ENCODE data around the gene ARFIP2. TPM values are rescaled to one million over a fixed set of nuclear protein-coding genes. Genes with fewer than 3 reads are reported as not detected.
A peak's percentile ranks its signal among the peaks of the same experiment; 100 is the strongest.

The ARFIP2 gene
- total RNA-seq, 1 donor from 2014 or later = 46.8 TPM

DNA sequence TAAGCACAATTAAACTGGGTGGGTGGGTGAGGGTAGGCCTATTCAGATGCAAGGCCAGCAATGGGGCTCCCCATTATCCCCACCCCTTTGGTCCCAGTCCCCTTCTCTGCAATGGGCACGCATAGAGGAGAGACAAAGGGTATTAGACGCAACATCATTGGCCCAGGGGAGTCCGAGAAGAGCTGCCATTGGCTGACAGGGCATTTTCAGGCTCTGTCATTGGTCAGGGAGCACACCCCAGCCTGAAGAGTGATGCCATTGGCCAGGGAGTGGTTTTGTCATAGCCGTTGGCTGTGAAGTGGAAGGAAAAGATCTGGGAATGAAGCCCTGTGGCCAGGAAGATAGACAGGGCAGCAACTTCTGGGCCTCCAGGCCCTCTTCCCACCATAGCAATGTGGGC is 4.6 kb downstream of the ARFIP2 start:
- peaks cover 24% of the 10 kb centered on the region for H3K36me3 Mint-ChIP-seq (ENCODE audit: low read depth)
- intact Hi-C loops (cut with micrococcal nuclease) = no loop called here
- peaks cover 24% of the 10 kb centered on the region for H3K4me1 Mint-ChIP-seq (ENCODE audit: low read depth)
- no peak overlapping the region for H3K4me3 Mint-ChIP-seq (ENCODE audit: low read depth)
- no peak for DNase-seq (ENCODE audit: low spot score)
- H3K27me3 Mint-ChIP-seq (ENCODE audit: low read depth) = peaks cover 6% of the 10 kb centered on the region
- H3K9me3 Mint-ChIP-seq = no peaks in the 10 kb centered on the region
- no peak overlapping the region for H3K27ac Mint-ChIP-seq

- no peak for DNase-seq (ENCODE audit: low spot score)
- peaks cover 26% of the 10 kb centered on the region for H3K4me1 Mint-ChIP-seq (ENCODE audit: low read depth)
- H3K27ac Mint-ChIP-seq = no peak overlapping the region
- no peaks in the 10 kb centered on the region for H3K9me3 Mint-ChIP-seq
- H3K36me3 Mint-ChIP-seq (ENCODE audit: low read depth) = peaks cover 24% of the 10 kb centered on the region
- H3K27me3 Mint-ChIP-seq (ENCODE audit: low read depth) = peaks cover 8% of the 10 kb centered on the region
- intact Hi-C loops (cut with micrococcal nuclease) = no loop called here
- H3K4me3 Mint-ChIP-seq (ENCODE audit: low read depth) = no peak overlapping the region
Observed at GRCh38 chr11:6475936-6476335, 5.2 kb downstream of the ARFIP2 start.

- peaks cover 24% of the 10 kb centered on the region for H3K36me3 Mint-ChIP-seq (ENCODE audit: low read depth)
- H3K9me3 Mint-ChIP-seq = no peaks in the 10 kb centered on the region
- no peak overlapping the region for H3K27ac Mint-ChIP-seq
- peaks cover 19% of the 10 kb centered on the region for H3K4me1 Mint-ChIP-seq (ENCODE audit: low read depth)
- no peak for DNase-seq (ENCODE audit: low spot score)
- H3K4me3 Mint-ChIP-seq (ENCODE audit: low read depth) = peak overlapping the region; percentile 20
- intact Hi-C loops (cut with micrococcal nuclease) = no loop called here
- peaks cover 8% of the 10 kb centered on the region for H3K27me3 Mint-ChIP-seq (ENCODE audit: low read depth)
Observed at GRCh38 chr11:6474806-6475500, 6.2 kb downstream of the ARFIP2 start.

DNA sequence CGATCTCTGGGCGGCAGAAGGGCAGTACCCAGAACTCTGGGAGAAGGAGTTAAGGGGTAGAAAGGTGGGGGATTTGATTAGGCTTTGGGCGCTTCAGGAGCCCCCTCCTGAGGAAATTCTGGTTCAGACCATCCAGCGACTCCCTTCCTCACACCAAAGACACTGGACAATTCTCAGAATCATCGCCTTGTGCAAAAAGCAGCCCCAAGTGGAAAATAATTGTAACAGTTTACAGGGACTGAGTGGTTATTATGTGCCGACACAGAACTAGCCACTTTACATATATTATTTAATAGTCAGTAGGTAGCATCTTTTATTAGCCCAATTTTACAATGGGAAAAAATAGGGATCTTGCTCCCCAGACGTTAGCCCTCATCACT is 6.7 kb downstream of the ARFIP2 start:
- peaks cover 24% of the 10 kb centered on the region for H3K36me3 Mint-ChIP-seq (ENCODE audit: low read depth)
- intact Hi-C loops (cut with micrococcal nuclease) = no loop called here

GRCh38 chr11:6473451-6474412 is 7.4 kb downstream of the ARFIP2 start, which contains the start of gene TRIM3:
Gene TRIM3 (minus strand): TSS chr11:6473941. CDS start chr11:6465695, 8,246 bp downstream.
- Mint-ChIP-seq H3K27ac (peak within 1 kb of the TSS; percentile 13), H3K36me3 (ENCODE audit: low read depth) (peaks cover 17% of the 10 kb centered on the region), H3K4me3 (ENCODE audit: low read depth) (peak within 1 kb of the TSS; percentile 78), H3K27me3 (ENCODE audit: low read depth) (peaks cover 8% of the 10 kb centered on the region), H3K9me3 (no peaks in the 10 kb centered on the region), H3K4me1 (ENCODE audit: low read depth) (peaks cover 13% of the 10 kb centered on the region)
- peak; percentile 46 for DNase-seq (ENCODE audit: low spot score)
- intact Hi-C loops (cut with micrococcal nuclease) = loop anchor here (2.0 kb wide), 1 partner anchor 239 kb away; the partner anchor contains the start of gene FHIP1B

More for the DNA sequence above, 6.7 kb downstream of the ARFIP2 start:
- peak overlapping the region; percentile 70 for H3K4me3 Mint-ChIP-seq (ENCODE audit: low read depth)
- peaks cover 16% of the 10 kb centered on the region for H3K4me1 Mint-ChIP-seq (ENCODE audit: low read depth)
- peaks cover 8% of the 10 kb centered on the region for H3K27me3 Mint-ChIP-seq (ENCODE audit: low read depth)
- no peak for DNase-seq (ENCODE audit: low spot score)
- H3K27ac Mint-ChIP-seq = no peak overlapping the region
- H3K9me3 Mint-ChIP-seq = no peaks in the 10 kb centered on the region

DNA sequence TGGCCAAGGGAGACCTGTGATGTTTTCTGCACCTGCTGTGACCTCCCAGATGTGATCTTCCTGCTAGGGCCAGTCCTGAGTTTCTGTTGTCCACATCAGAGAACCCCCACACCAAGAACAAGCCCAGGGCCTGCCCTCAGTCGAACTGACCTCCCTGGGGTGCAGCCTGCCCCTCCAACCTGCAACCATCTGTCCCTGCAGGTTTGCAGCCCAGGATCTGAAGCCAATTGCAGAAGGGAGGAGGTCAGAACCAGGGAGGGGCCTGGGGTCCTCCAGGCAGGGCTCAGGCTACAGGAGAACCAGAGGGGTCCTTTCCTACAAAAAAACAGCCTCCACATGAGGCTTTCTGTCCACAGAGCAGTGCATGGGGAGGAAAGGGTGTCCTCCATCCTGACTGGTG is 8.2 kb downstream of the ARFIP2 start:
- no peaks in the 10 kb centered on the region for H3K9me3 Mint-ChIP-seq
- intact Hi-C loops (cut with micrococcal nuclease) = loop anchor here (2.0 kb wide), 1 partner anchor 238 kb away; the partner anchor contains the start of gene FHIP1B
- H3K36me3 Mint-ChIP-seq (ENCODE audit: low read depth) = peaks cover 13% of the 10 kb centered on the region
- DNase-seq (ENCODE audit: low spot score) = no peak
- no peak overlapping the region for H3K27ac Mint-ChIP-seq
- peak overlapping the region; percentile 65 for H3K4me3 Mint-ChIP-seq (ENCODE audit: low read depth)
- H3K4me1 Mint-ChIP-seq (ENCODE audit: low read depth) = peaks cover 13% of the 10 kb centered on the region
- H3K27me3 Mint-ChIP-seq (ENCODE audit: low read depth) = peaks cover 8% of the 10 kb centered on the region

DNA sequence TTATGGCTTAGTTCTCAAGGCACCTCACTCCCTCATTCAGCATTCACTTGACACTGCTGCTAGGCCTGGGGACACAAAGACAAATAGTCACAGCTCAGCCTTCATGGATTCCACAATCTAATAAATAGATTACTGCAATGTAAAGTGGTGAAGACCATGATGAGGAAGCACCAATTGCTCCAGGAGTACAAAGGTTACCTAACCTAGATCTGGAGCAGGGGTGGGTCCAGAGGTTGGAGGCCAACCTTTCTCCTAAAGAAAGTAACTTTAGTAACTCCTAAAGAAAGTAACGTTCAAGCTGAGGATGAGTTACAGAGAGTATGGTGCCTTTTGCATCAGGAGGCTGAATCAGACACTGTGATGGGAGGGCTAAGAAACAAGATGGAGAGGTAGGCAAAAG is 11.5 kb downstream of the ARFIP2 start:
- H3K27ac Mint-ChIP-seq = no peak overlapping the region
- peaks cover 21% of the 10 kb centered on the region for H3K27me3 Mint-ChIP-seq (ENCODE audit: low read depth)
- no peak for DNase-seq (ENCODE audit: low spot score)
- peaks cover 13% of the 10 kb centered on the region for H3K4me1 Mint-ChIP-seq (ENCODE audit: low read depth)
- H3K4me3 Mint-ChIP-seq (ENCODE audit: low read depth) = no peak overlapping the region
- H3K9me3 Mint-ChIP-seq = no peaks in the 10 kb centered on the region
- no peaks in the 10 kb centered on the region for H3K36me3 Mint-ChIP-seq (ENCODE audit: low read depth)
- intact Hi-C loops (cut with micrococcal nuclease) = no loop called here

DNA sequence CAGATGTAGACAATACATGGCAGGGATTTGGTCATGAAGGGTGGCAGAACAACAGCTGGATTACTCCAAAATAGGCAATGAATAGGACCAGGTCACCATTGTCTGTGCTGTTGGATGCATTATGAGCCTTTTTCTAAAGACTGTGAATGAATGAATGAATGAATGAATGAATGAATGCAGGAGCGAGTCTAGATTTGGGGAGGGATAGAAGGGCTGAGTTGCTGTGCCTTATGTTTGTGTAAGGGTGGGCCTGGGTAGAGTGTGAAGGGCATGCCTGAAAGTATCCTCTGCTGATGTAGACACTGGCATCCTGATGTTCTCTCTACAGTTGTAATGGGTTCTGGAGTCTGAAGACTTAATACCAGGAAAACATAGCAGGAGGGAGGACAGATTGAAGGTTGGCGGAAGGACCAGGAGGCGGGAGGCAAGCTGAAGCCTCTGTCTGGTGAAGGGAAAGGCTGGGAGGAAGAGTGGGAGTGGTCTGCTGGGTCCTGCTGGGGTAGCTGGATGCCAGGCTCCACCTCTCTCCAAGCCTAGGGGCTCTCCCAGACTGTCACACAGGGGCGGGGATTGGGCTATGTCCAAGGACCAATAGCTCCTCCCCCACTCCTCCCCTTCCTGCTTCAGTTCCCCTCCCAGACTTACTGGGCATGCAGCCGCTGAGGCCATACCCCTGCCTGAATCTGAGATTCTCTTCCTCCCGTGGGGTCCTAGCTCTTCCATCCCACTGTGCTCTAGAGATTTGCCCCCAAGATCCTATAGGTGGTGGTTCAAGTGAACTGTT is 12.2 kb downstream of the ARFIP2 start:
- Mint-ChIP-seq H3K27me3 (ENCODE audit: low read depth) (peaks cover 21% of the 10 kb centered on the region), H3K27ac (no peak overlapping the region), H3K36me3 (ENCODE audit: low read depth) (no peaks in the 10 kb centered on the region), H3K4me3 (ENCODE audit: low read depth) (no peak overlapping the region), H3K4me1 (ENCODE audit: low read depth) (peaks cover 13% of the 10 kb centered on the region), H3K9me3 (no peaks in the 10 kb centered on the region)
- DNase-seq (ENCODE audit: low spot score) = no peak
- intact Hi-C loops (cut with micrococcal nuclease) = no loop called here

- H3K4me3 Mint-ChIP-seq (ENCODE audit: low read depth) = no peak overlapping the region
- no peaks in the 10 kb centered on the region for H3K36me3 Mint-ChIP-seq (ENCODE audit: low read depth)
- no peak for DNase-seq (ENCODE audit: low spot score)
- H3K4me1 Mint-ChIP-seq (ENCODE audit: low read depth) = no peaks in the 10 kb centered on the region
- no peak overlapping the region for H3K27ac Mint-ChIP-seq
- intact Hi-C loops (cut with micrococcal nuclease) = no loop called here
- H3K27me3 Mint-ChIP-seq (ENCODE audit: low read depth) = no peaks in the 10 kb centered on the region
- H3K9me3 Mint-ChIP-seq = no peaks in the 10 kb centered on the region
Observed at GRCh38 chr11:6459099-6459450, 22.1 kb downstream of the ARFIP2 start.

GRCh38 chr11:6458352-6459098 is 22.6 kb downstream of the ARFIP2 start:
- H3K27ac Mint-ChIP-seq = no peak overlapping the region
- no peaks in the 10 kb centered on the region for H3K27me3 Mint-ChIP-seq (ENCODE audit: low read depth)
- no peak overlapping the region for H3K4me3 Mint-ChIP-seq (ENCODE audit: low read depth)
- intact Hi-C loops (cut with micrococcal nuclease) = no loop called here
- no peaks in the 10 kb centered on the region for H3K4me1 Mint-ChIP-seq (ENCODE audit: low read depth)
- no peaks in the 10 kb centered on the region for H3K9me3 Mint-ChIP-seq
- no peaks in the 10 kb centered on the region for H3K36me3 Mint-ChIP-seq (ENCODE audit: low read depth)
- DNase-seq (ENCODE audit: low spot score) = no peak

- DNase-seq (ENCODE audit: low spot score) = no peak
- Mint-ChIP-seq H3K9me3 (no peaks in the 10 kb centered on the region), H3K4me3 (ENCODE audit: low read depth) (no peak overlapping the region), H3K36me3 (ENCODE audit: low read depth) (no peaks in the 10 kb centered on the region), H3K27me3 (ENCODE audit: low read depth) (no peaks in the 10 kb centered on the region), H3K4me1 (ENCODE audit: low read depth) (no peaks in the 10 kb centered on the region), H3K27ac (no peak overlapping the region)
- intact Hi-C loops (cut with micrococcal nuclease) = no loop called here
Observed at GRCh38 chr11:6457581-6458320, 23.4 kb downstream of the ARFIP2 start.

Data from activated T-helper 2 cell treated with anti-CD3 and anti-CD28 coated beads, Interferon-gamma antibody, Interleukin-2, Interleukin-4, amounts not matched to agents 10 μg/mL and 5 μg/mL and 100 μg/mL, durations not matched to agents 14 hours and 24 hours and 36 hours (primary cell).